Endothelial cell of umbilical vein (primary cell): ENCODE measurements around the gene ADAP1. TPM values are rescaled to one million over a fixed set of nuclear protein-coding genes. Genes with fewer than 3 reads are reported as not detected.
"Not testable (repeated sequence)": the region's sequence is repeated elsewhere in the genome, so short reads cannot be mapped to it uniquely, and the experiment has no call there.

Experiments used
- BruUV-seq: library from RNA; stranded (reverse); fragments of 400-500 nt; replicated peaks from 2 replicates; lab custom pipeline; 2021; lab: Mats Ljungman, UMichigan
- CTCF ChIA-PET: fragments of 300-600, 350-600 bp; sonication (Branson Sonifier 250); formaldehyde crosslinking; loops from one replicate; lab custom pipeline; 2021; ENCODE audit warnings: antibody characterized with exemption, inconsistent platforms; lab: Charles Lee
- POLR2A ChIA-PET: fragments of 300-600, 350-600 bp; sonication (Branson Sonifier 250); formaldehyde crosslinking; loops from one replicate; lab custom pipeline; 2021; ENCODE audit warnings: antibody characterized with exemption, inconsistent platforms; lab: Charles Lee
- DNase-seq: peaks from one replicate; pipeline ENCODE4 v3.0.0-alpha.2; 2011; ENCODE audit warnings: low read depth, low spot score
- FAIRE-seq: peaks from 2 replicates; lab custom pipeline; 2011; peaks lifted over from hg19 to GRCh38; lab: Jason Lieb, UNC
- H2AFZ ChIP-seq: 2 replicates; pipeline ENCODE4 v1.6.0; 2012; ENCODE audit warnings: low read depth, low read length, control low read depth, inconsistent platforms
- H3K27ac ChIP-seq: 2 replicates; pipeline ENCODE4 v1.5.1; 2011; ENCODE audit warnings: low read depth, mild to moderate bottlenecking, control low read depth, low read length, moderate library complexity; ENCODE audit not compliant: insufficient read depth
- H3K27me3 ChIP-seq, 2 experiments: 2 replicates each; pipeline versions ENCODE4 v1.6.0 to v1.6.1; 2011; ENCODE audit warnings: low read length in 2 of 2, mixed read lengths in 1 of 2; ENCODE audit not compliant: control insufficient read depth in 2 of 2, insufficient read depth in 2 of 2
- H3K36me3 ChIP-seq, 2 experiments: 2 replicates in 1 of 2; 3 replicates in 1 of 2; pipeline ENCODE4 v1.5.1; 2011; ENCODE audit warnings: low read length in 2 of 2, mild to moderate bottlenecking in 1 of 2, moderate library complexity in 1 of 2; ENCODE audit not compliant: control insufficient read depth in 2 of 2, insufficient read depth in 2 of 2; ENCODE audit errors: extremely low read depth in 1 of 2
- H3K4me1 ChIP-seq: 3 replicates; pipeline ENCODE4 v1.5.1; 2011; ENCODE audit warnings: mild to moderate bottlenecking, low read length; ENCODE audit not compliant: control insufficient read depth, insufficient read depth; ENCODE audit errors: extremely low read depth
- H3K4me2 ChIP-seq: 2 replicates; pipeline ENCODE4 v1.6.1; 2011; ENCODE audit warnings: low read length, control low read depth, mixed read lengths; ENCODE audit not compliant: insufficient read depth
- H3K4me3 ChIP-seq, 3 experiments: fragments of 200-600 bp in 1 of 3; sonication (generic), shearing (Covaris generic) in 1 of 3; replicated peaks in 1 of 3; 2 replicates each; pipeline ENCODE4 v1.5.1; 2011 to 2016; ENCODE audit warnings: control low read depth in 3 of 3, low read length in 3 of 3, mild to moderate bottlenecking in 2 of 3, inconsistent platforms in 1 of 3, low read depth in 1 of 3, moderate library complexity in 1 of 3; ENCODE audit not compliant: insufficient read depth in 1 of 3
- H3K79me2 ChIP-seq: 2 replicates; pipeline ENCODE4 v1.6.0; 2012; ENCODE audit warnings: low read length, inconsistent platforms; ENCODE audit not compliant: control insufficient read depth, insufficient read depth
- H3K9ac ChIP-seq: replicated peaks from 2 replicates; pipeline ENCODE3; 2011; ENCODE audit warnings: low read length, control low read depth; ENCODE audit not compliant: insufficient read depth; ENCODE audit errors: extremely low read depth
- H3K9me1 ChIP-seq: replicated peaks from 3 replicates; pipeline ENCODE4 v1.6.0; 2011; ENCODE audit warnings: mild to moderate bottlenecking, low read length; ENCODE audit not compliant: control insufficient read depth, insufficient read depth; ENCODE audit errors: extremely low read depth
- H3K9me3 ChIP-seq: replicated peaks from 2 replicates; pipeline ENCODE4 v1.5.1; 2012; ENCODE audit warnings: low read length, inconsistent platforms; ENCODE audit not compliant: control insufficient read depth, insufficient read depth
- H4K20me1 ChIP-seq: replicated peaks from 2 replicates; pipeline ENCODE3; 2011; ENCODE audit warnings: mild to moderate bottlenecking, low read length; ENCODE audit not compliant: control insufficient read depth, insufficient read depth; ENCODE audit errors: extremely low read depth
- CTCF ChIP-seq, 2 donors: IDR thresholded peaks; 1 replicate in 1 of 2; 2 replicates in 1 of 2; pipeline ENCODE4 v1.5.1; 2011; ENCODE audit warnings: low read length in 2 of 2, mild to moderate bottlenecking in 2 of 2, moderate library complexity in 2 of 2, control low read depth in 1 of 2, inconsistent platforms in 1 of 2, low read depth in 1 of 2; ENCODE audit not compliant: insufficient read depth in 1 of 2; ENCODE audit errors: extremely low read depth in 1 of 2
- FOS ChIP-seq: IDR thresholded peaks from 2 replicates; pipeline ENCODE4 v1.6.1; 2011; ENCODE audit warnings: mild to moderate bottlenecking, low read length, moderate library complexity, borderline replicate concordance; ENCODE audit not compliant: insufficient read depth
- JUN ChIP-seq: IDR thresholded peaks from 2 replicates; pipeline ENCODE4 v1.6.1; 2011; ENCODE audit warnings: borderline replicate concordance, low read depth; ENCODE audit not compliant: insufficient read length, insufficient read depth
- MAX ChIP-seq: IDR thresholded peaks from 2 replicates; pipeline ENCODE4 v1.6.1; 2011; ENCODE audit not compliant: insufficient read depth, insufficient read length
- MYC ChIP-seq: IDR thresholded peaks from one replicate; pipeline ENCODE4 v1.6.1; 2011; ENCODE audit warnings: mild to moderate bottlenecking, low read depth, low read length
- POLR2A ChIP-seq: IDR thresholded peaks from 2 replicates; pipeline ENCODE4 v1.6.1; 2012; ENCODE audit warnings: low read depth, mild to moderate bottlenecking, control low read depth, low read length
- POLR2AphosphoS5 ChIP-seq: IDR thresholded peaks from 2 replicates; pipeline ENCODE4 v1.6.1; 2012; ENCODE audit warnings: low read depth, mild to moderate bottlenecking, control low read depth, low read length, moderate library complexity; ENCODE audit not compliant: insufficient read depth
- dilution Hi-C: fragments of 300-500 bp; cut with MboI; formaldehyde crosslinking; loops from one replicate; pipeline ENCODE4 v1.15.0; 2019; ENCODE audit warnings: low sequenced_read_pairs; ENCODE audit not compliant: extremely low pct_ligation_motif_present
- intact Hi-C: fragments of 100-400 bp; cut with micrococcal nuclease; formaldehyde crosslinking; loops from one replicate; pipeline ENCODE4 v1.10.0; 2022
- polyA plus RNA-seq, 4 experiments: library from polyadenylated mRNA; depleted of rRNA in 3 of 4; stranded (reverse) in 3 of 4; unstranded in 1 of 4; fragments of >200 nt; gene quantifications; 2 replicates each; pipeline versions ENCODE4 v1.2.1 to v1.2.3, GENCODE V29; 2011 to 2012; ENCODE audit warnings: missing spikeins in 1 of 4
- total RNA-seq: library from RNA; stranded (reverse); gene quantifications from 2 replicates; pipeline ENCODE4 v1.2.3, GENCODE V29; 2021

Gene ADAP1
- total and polyA plus RNA-seq, 2 donors (not counting 3 experiments of a cell fraction or from before 2014, with no cell fraction given) = 0.49 to 0.58 TPM

GRCh38 chr7:873367-874002, 81.0 kb downstream of the ADAP1 start:
- H3K9me3 ChIP-seq = no peaks in the 10 kb centered on the region
- dilution Hi-C loops = no loop called here
- no peak overlapping the region for H3K9ac ChIP-seq
- no peak overlapping the region for H3K4me3 ChIP-seq
- intact Hi-C loops = loop anchor here (1.0 kb wide), 3 partner anchors 37 to 551 kb away; no protein-coding TSS in a partner anchor
- TSS peak; percentile 27 for BruUV-seq
- H3K36me3 ChIP-seq = peaks cover 2 to 7% of the 10 kb centered on the region in 2 experiments
- TF ChIP-seq MYC (peak; percentile 98), FOS (no peak), POLR2AphosphoS5 (peak; percentile 81), CTCF (IDR thresholded peaks at IDR 0.05; ENCODE audit: extremely low read depth in 1 of 2, insufficient read depth in 1 of 2, low read depth in 1 of 2, low read length in 2 of 2) (peak; percentile 96 to 97), POLR2A (peak; percentile 35), JUN (no peak), MAX (peak; percentile 100)
- POLR2A ChIA-PET = no interaction called here
- no peak overlapping the region for H3K4me2 ChIP-seq
- no peaks in the 10 kb centered on the region for H4K20me1 ChIP-seq
- no peak overlapping the region for H2AFZ ChIP-seq
- peak overlapping the region; percentile 18 for H3K27ac ChIP-seq
- CTCF ChIA-PET = interaction anchor here (0.5 to 3.1 kb wide), 31 partner anchors 10 to 556 kb away, joined by 3 to 89 read pairs (median 4); partner anchors contain the start of gene SUN1
- H3K9me1 ChIP-seq = no peaks in the 10 kb centered on the region
- no peaks in the 10 kb centered on the region for H3K27me3 ChIP-seq
- FAIRE-seq (peak; percentile 98), DNase-seq (peak; percentile 92)
- peaks cover 16% of the 10 kb centered on the region for H3K79me2 ChIP-seq
- peaks cover 13% of the 10 kb centered on the region for H3K4me1 ChIP-seq

- POLR2A ChIA-PET = interaction anchor here (1.2 kb wide), 1 partner anchor 85 kb away, joined by 3 read pairs; no protein-coding TSS in a partner anchor
Measured at GRCh38 chr7:872685-873084, 81.8 kb downstream of the ADAP1 start.

More at GRCh38 chr7:872685-873084, 81.8 kb downstream of the ADAP1 start:
- CTCF ChIA-PET = interaction anchor here (1.3 to 3.1 kb wide), 16 partner anchors 9 to 556 kb away, joined by 3 to 89 read pairs (median 8); partner anchors contain the start of gene SUN1
- BruUV-seq, H3K4me2 ChIP-seq, H2AFZ ChIP-seq, H3K27me3 ChIP-seq, H3K36me3 ChIP-seq, DNase-seq, H3K79me2 ChIP-seq, H3K9me3 ChIP-seq, H3K4me1 ChIP-seq, dilution Hi-C loops, H3K9me1 ChIP-seq, H3K9ac ChIP-seq, H4K20me1 ChIP-seq, H3K27ac ChIP-seq, H3K4me3 ChIP-seq, FAIRE-seq: not testable (repeated sequence)
- intact Hi-C loops = loop anchor here (1.0 kb wide), 3 partner anchors 36 to 550 kb away; no protein-coding TSS in a partner anchor
